ENCODE results near the gene ALDH3B1.

The ALDH3B1 gene

DNA sequence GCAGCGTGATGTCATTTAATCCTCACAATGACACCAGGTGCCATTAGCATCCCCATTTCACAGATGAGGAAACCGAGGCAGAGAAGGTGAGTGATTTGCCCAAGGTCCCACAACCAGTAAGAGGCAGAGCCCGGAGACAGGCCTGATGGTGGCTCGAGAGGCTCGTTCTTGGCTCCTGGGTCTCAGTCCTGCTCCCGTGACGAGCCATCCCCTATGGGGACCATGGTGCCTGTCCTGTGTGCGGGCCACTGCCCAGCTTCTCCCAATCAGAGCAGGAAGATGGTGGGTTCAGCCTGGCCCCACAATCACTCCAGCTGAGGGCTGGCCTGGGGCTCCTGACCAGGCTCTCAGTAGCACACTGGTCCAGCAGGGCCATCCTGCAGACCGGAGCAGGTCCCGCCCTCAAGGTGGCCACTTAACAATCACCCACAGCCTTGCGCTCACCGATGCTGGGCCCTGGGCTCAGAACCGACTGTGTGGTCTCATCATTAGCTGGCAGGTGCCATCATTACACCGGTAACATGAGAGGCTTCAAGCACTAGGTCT lies 3.6 kb downstream of the ALDH3B1 start:
- no peak for DNase-seq (ENCODE audit: low read depth)

DNA sequence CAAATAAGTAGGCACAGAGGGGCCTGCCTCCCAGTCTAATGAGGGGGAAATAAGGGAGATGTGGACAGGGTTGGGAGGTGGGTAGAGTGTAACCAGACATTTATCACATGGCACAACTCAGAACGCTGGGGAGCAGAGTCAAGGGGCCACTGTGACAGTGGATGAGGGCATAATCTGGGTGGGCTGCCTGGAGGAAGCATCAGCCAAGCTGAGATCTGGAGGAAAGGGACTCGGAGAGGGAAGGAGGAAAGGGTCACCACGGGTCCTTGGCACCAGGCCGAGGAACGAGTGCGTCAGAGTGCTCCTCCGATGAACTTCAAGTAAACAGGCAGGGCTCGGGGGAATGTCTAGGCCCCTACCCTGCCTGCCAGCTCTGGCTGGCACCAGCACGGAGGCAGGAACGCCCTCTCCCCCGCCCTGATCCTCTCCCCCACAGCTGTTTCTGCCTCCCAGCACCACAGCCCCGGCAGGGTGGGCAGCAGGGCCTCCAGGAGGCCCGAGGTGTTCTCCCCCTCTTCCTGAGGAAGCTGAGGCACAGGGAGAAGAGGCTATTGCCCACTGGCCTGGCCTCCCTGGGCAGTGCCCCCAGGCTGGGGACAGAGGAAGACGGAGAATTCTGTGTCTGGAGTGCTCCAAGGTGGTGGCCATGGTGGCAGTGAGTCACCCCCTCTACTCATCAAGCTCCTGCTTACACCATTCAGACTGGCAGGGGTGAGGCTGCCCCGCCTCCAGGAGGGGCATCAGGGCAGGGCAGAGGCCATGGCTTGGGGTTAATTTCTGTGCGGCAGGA lies 4.2 kb downstream of the ALDH3B1 start:
- no peak for DNase-seq (ENCODE audit: low read depth)

GRCh38 chr11:68014947-68015447 lies 4.9 kb downstream of the ALDH3B1 start:
- DNase-seq (ENCODE audit: low read depth), result no peak

- DNase-seq (ENCODE audit: low read depth), result no peak
These were observed 5.3 kb downstream of the ALDH3B1 start for GRCh38 chr11:68015467-68015866.

- no peak for DNase-seq (ENCODE audit: low read depth)
These were observed 6.2 kb downstream of the ALDH3B1 start for GRCh38 chr11:68016161-68016903.

DNA sequence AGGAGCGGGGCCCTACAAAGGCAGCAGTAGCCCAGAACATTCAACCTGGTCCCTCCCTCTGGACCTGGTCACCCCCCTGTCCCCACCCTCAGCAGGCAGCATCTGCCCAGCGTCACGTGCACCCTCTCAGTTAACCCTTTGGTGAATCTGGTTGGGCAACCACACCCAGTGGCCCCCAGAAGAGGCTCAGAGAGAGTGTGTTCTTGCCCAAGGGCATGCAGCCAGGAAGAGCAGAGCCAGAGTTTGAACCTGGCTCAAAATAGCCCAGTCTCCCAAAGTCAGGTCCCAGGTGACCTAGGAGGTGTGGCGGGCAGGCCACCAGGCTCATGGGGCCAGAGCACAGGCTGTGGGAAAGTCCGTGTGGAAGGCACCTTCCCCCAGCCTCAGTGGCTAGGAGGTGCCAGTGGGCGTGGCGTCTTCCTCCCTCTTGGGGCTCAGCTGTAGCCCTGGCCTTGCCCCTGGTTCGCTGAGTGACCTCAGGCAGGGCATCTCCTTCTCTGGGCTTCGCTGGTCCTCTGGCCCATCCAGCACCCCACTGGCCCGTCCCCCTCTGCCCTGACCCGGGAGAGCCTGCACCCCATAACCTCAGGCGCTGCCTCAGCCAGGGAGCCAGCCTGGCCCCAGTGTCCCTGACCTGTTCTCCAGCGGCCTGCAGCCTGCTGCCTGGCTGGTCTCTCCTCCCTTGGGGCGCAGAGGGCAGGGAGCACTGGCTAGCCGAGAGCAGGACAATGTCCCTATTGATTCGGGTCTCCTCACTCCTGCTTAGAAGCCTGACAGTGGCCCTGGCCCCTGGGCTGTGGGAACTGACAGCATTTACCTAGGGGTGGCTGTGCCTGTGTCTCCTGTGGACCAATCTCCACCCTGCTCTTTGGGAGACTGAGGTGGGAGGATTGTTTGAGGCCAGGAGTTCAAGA lies 7.0 kb downstream of the ALDH3B1 start:
- no peak for DNase-seq (ENCODE audit: low read depth)

GRCh38 chr11:68017980-68018729 lies 8.0 kb downstream of the ALDH3B1 start:
- no peak for DNase-seq (ENCODE audit: low read depth)

DNA sequence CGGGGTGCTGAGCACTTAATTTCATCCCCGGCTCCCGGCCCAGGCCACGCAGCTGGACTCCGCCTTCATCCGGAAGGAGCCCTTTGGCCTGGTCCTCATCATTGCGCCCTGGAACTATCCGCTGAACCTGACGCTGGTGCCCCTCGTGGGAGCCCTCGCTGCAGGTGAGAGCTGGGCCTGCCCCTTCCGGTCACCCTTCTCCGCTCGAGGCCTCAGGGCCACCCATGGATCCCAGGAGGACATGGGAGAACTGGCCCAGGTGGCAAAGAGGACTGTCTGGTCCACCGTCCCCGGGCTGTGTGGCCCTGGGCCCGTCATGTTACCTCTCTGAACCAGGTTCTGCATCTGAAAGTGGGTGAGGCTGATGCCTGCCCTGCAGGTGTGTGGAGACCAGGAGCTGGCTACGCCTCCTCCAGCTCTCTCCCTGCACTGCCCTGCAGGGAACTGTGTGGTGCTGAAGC lies 8.6 kb downstream of the ALDH3B1 start:
- no peak for DNase-seq (ENCODE audit: low read depth)

DNA sequence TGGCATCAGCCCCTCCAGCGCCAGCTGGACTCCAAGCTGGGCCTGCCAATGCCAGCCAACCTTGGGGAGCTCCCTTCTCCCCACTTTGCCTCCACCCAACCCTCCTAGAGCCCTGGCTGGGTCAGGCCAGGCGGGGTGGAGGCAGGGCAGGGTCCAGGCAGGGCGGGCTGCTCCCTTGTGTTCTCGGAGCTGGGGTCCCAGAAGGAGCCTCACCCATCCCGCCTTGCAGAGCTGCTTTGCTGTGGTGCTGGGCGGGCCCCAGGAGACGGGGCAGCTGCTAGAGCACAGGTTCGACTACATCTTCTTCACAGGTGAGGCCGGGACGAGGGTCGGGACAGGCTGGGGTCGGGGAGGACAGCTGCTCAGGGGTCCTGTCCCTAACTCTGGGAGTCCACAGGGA lies 9.4 kb downstream of the ALDH3B1 start:
- DNase-seq (ENCODE audit: low read depth), result no peak

DNA sequence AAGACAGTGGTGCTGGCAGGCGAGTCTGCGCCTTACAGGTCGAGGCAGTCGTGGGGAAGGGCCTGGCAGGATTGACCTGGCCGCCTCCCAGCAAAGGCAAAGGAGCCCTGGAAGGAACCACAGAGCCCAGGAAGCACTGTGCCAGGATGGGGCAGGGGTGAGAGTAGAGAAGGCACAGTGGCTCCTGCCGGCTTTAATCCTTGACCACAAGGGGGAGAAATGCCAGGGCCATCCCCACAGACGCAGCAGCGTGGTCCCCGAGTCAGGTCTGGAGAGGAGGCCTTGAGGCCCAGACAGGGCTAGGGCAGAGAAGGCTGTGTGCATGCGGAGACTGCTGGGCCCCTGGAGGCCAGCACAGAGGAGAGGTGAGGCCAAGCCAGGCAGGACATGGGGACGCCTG lies 10.4 kb downstream of the ALDH3B1 start:
- DNase-seq (ENCODE audit: low read depth), result no peak

GRCh38 chr11:68021167-68021787 lies 11.2 kb downstream of the ALDH3B1 start:
- DNase-seq (ENCODE audit: low read depth), result no peak

GRCh38 chr11:68022531-68022930 lies 12.4 kb downstream of the ALDH3B1 start:
- no peak for DNase-seq (ENCODE audit: low read depth)

DNA sequence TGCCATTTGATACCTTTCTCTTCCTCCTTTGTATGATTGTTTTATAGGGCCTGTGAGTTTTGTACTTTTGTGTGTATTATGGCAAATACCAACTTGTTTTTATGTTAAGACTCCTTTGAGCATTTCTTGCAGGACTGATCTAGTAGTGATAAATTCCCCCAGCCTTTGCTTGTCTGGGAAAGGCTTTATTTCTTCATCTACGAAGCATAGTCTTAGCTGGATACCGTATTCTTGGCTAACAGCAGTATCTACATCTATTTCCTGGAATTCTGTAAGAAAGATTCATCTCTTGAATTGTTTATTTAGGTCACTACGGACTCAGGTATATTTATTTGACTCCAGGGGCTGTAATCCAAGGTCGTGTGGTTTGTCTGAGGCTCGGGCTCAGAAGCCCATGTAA lies 14.4 kb downstream of the ALDH3B1 start:
- DNase-seq (ENCODE audit: low read depth), result no peak

DNA sequence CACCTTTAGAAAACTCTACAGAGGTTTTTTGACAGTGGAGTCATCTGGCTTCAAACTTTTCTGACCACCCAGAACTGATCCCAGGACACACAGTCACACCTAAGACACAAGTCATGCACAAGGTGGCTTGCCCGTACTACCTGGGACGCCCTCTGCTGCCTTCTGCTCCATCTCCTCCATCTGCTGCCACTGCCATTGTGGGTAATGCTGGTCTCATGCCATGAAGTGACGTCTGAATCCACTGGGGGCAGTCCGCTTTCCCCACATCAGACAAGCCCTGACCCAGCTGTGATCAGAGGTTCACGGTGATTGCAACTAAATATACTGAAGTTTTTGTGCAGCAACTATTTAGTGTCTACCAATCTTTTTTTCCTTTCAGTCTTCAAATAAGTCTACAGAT lies 14.9 kb downstream of the ALDH3B1 start:
- DNase-seq (ENCODE audit: low read depth), result no peak

DNA sequence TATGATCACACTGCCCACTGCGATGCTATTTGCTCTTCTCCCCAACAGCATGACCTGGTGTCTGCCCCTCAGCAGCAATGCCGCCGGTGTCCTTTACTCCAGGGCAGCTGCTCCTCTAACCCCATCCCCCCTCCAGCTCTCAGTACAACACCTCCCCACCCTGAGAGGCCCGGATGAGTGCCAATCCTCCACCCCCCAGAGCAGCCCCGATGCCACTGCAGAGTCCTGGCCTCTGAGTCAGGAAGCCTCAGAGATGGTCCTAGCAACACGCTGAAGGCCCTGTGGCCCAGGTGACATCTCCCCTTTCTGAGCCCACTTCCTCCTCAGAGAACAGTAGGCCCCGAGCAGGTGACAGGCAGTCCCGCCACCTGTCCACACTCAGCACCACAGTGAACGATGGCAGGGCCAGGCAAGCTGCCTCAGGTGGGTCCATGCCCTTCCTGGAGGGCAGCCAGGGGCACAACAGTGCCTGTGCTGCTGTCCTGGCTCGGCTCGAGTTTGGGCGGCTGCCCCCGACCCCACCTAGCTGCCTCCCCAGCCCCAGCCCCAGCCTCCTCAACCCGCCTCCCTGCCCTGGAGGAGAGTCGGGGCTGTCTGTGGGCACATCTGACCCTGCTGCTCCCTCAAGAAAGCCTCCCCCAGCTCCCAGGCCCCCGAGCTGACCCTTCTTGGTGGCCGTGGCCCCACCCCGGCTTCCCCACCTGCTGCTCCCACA lies 16.4 kb downstream of the ALDH3B1 start:
- no peak for DNase-seq (ENCODE audit: low read depth)

- no peak for DNase-seq (ENCODE audit: low read depth)
These were observed 17.5 kb downstream of the ALDH3B1 start for GRCh38 chr11:68027667-68028066.

DNA sequence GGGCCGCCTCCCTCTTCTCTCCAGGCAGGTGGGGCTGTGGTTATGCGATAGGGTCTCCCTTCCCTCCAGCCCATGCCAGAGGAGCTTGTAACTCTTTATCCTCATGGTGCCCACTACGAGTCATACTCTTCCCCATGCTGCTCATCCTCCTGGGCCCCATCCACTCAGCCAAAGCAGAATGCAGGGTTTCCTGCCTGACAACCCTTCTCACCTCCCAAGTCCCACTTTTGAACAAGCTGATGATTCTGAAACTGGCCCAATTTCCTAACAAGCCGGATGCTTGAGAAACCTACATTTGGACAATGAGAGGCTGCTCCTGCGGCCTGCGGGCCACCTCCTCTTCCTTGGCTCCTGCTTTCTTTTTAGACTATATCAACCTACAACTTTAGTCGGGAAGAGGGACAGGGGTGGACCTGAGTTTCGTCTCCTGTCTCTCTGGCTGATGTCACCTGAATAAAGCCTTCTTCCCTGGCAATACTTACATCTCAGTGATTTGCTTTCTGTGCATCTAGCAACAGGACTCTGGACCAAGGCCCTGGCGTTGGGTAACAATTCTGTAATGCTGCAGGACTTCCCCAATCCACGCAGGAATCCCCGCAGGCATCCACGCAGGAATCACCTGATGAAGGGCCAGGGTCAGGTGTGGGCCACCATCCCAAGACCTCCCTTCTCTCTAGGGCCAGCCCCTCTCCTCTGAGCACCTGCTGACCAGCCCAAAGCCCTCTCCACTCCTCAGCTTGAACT lies 18.8 kb downstream of the ALDH3B1 start:
- no peak for DNase-seq (ENCODE audit: low read depth)

GRCh38 chr11:68030318-68031143 lies 20.4 kb downstream of the ALDH3B1 start, which contains the start of gene NDUFS8:
NDUFS8 (plus strand) TSS chr11:68030681; CDS start chr11:68032152, 1,471 bp downstream.
- DNase-seq (ENCODE audit: low read depth), result peak; percentile 96
